MM.1S (cell line): ENCODE measurements around the gene CBARP.

ENCODE experiments used
- CTCF ChIP-seq: fragments of 300-600 bp; sonication (generic); IDR thresholded peaks from 2 replicates; pipeline ENCODE4 v1.5.1; 2016; ENCODE audit warnings: antibody characterized with exemption, low read length, mixed read lengths
- EZH2 ChIP-seq: fragments of 300-600 bp; sonication (generic); optimal IDR thresholded peaks from 2 replicates; pipeline ENCODE3; 2017; ENCODE audit warnings: low read depth, mild to moderate bottlenecking, antibody characterized with exemption, low read length, mixed read lengths
- EZH2phosphoT487 ChIP-seq: fragments of 300-600 bp; sonication (generic); IDR thresholded peaks from 2 replicates; pipeline ENCODE4 v1.6.1; 2018; ENCODE audit warnings: antibody characterized with exemption, low read length

- TF ChIP-seq CTCF (no peak), EZH2 (no peak), EZH2phosphoT487 (no peak)
Observed at GRCh38 chr19:1278074-1278473, 40.3 kb upstream of the CBARP start.
